Pancreas (tissue), 10 donors: Measurements from ENCODE around the gene SEC11C. TPM values are rescaled to one million over a fixed set of nuclear protein-coding genes. Genes with fewer than 3 reads are reported as not detected.

ENCODE experiments used
- ATAC-seq, 4 donors: fragments of 200-7000 bp; cut with Tn5 transposase; one replicate each; pipeline versions ENCODE4 v1.8.0 to v1.9.1; 2020; ENCODE audit warnings: mild to moderate bottlenecking in 4 of 4, moderate library complexity in 4 of 4
- DNase-seq, 6 donors: peaks; one replicate each; pipeline ENCODE4 v3.0.0-alpha.2; 2020
- FAIRE-seq: peaks from 2 replicates; lab custom pipeline; 2012; peaks lifted over from hg19 to GRCh38; lab: Jason Lieb, UNC
- H3K27ac ChIP-seq, 4 donors: fragments of 200-600 bp; sonication (generic); 1 replicate in 3 of 4; 2 replicates in 1 of 4; pipeline versions ENCODE4 v1.5.0 to v1.8.0; 2020
- H3K27me3 ChIP-seq, 4 donors: fragments of 200-600 bp; one replicate each; pipeline ENCODE4 v1.8.0; 2021
- H3K36me3 ChIP-seq, 3 donors: fragments of 200-600 bp; sonication (generic) in 1 of 3; one replicate each; pipeline versions ENCODE4 v1.5.0 to v1.8.0; 2020 to 2021
- H3K4me1 ChIP-seq, 3 donors: fragments of 200-600 bp; one replicate each; pipeline ENCODE4 v1.8.0; 2021
- H3K4me3 ChIP-seq, 4 donors: fragments of 200-600 bp; sonication (generic) in 2 of 4; one replicate each; pipeline versions ENCODE4 v1.5.0 to v1.8.0; 2020 to 2021
- H3K9me3 ChIP-seq, 4 donors: fragments of 200-600 bp; one replicate each; pipeline ENCODE4 v1.8.0; 2021
- CTCF ChIP-seq, 4 donors: fragments of 200-600 bp; sonication (generic) in 3 of 4; IDR thresholded peaks; one replicate each; pipeline versions ENCODE4 v1.5.0 to v1.8.0; 2021; ENCODE audit warnings: antibody characterized with exemption in 4 of 4
- WGBS, 2 donors: extraction: QIAGEN DNeasy Blood & Tissue Kit; methylation state at CpG; one replicate each; pipeline ENCODE4 v1.1.7; 2013; 5-methylcytosine and 5-hydroxymethylcytosine counted together
- intact Hi-C, 3 donors: fragments of 100-400 bp; cut with DNase I; formaldehyde crosslinking; loops; one replicate each; pipeline versions ENCODE4 v1.11.1 to v1.14.2; 2022
- polyA plus RNA-seq, 2 donors: library from polyadenylated mRNA; stranded (reverse); fragments of 200-250 nt; gene quantifications; one replicate each; pipeline ENCODE4 v1.2.3, GENCODE V29; 2013
- total RNA-seq, 6 donors: library from RNA; stranded (reverse); fragmentation: NEBNext Ultra II Directional in 4 of 6; extraction: Animal tissue kit (Norgen Biotek cat#: 25700) in 4 of 6; gene quantifications; one replicate each; pipeline versions ENCODE4 v1.2.1 to v1.2.4, GENCODE V29; 2021 to 2023
- donor health status: healthy with polysubstance abuse.
- donor health status: DM: no; HTN: no; CAD: no; lungs with moderate emphysema.
- donor health status: DM: no; HTN: no; CAD: no.
- donor health status: control.
- donor health status: control.
- donor health status: Bipolar disorder and iron deficiency.
- donor health status: DM: yes; HTN: yes; CAD: no.
- donor health status: DM: no; HTN: no; CAD: no.
- donor health status: DM: no; HTN: no; CAD: no.
- donor health status: DM: yes; HTN: yes; CAD: no.

The SEC11C gene
- total and polyA plus RNA-seq, 8 donors, result 69.9 to 173 (median 96.7) TPM

GRCh38 chr18:59156316-59156715 is 16.6 kb downstream of the SEC11C start:
- peaks cover 0 to 15% (median 4%) of the 10 kb centered on the region in 3 donors for H3K36me3 ChIP-seq
- no peaks in the 10 kb centered on the region for H3K4me1 ChIP-seq
- 94 to 97% methylated on average over 3 of the region's 3 CpGs for WGBS, 2 donors
- ATAC-seq (no peak), DNase-seq (no peak), FAIRE-seq (no peak)
- H3K27me3 ChIP-seq, result no peaks in the 10 kb centered on the region
- no peak overlapping the region for H3K27ac ChIP-seq
- no peak for TF ChIP-seq CTCF (IDR thresholded peaks at IDR 0.05)
- H3K9me3 ChIP-seq, result no peaks in the 10 kb centered on the region
- H3K4me3 ChIP-seq, result no peak overlapping the region
- intact Hi-C loops, result no loop called here

GRCh38 chr18:59159265-59159664 is 19.6 kb downstream of the SEC11C start:
- peaks cover 0 to 15% (median 0%) of the 10 kb centered on the region in 3 donors for H3K36me3 ChIP-seq
- H3K4me3 ChIP-seq, result no peak overlapping the region
- WGBS, 2 donors, result 80 to 81% methylated on average over 3 of the region's 3 CpGs
- H3K27ac ChIP-seq, result no peak overlapping the region
- DNase-seq (no peak), ATAC-seq (no peak), FAIRE-seq (no peak)
- no peak for TF ChIP-seq CTCF (IDR thresholded peaks at IDR 0.05)
- intact Hi-C loops, result no loop called here
- H3K4me1 ChIP-seq, result no peaks in the 10 kb centered on the region
- no peaks in the 10 kb centered on the region for H3K9me3 ChIP-seq
- no peaks in the 10 kb centered on the region for H3K27me3 ChIP-seq

- H3K36me3 ChIP-seq, result peaks cover 0 to 15% (median 0%) of the 10 kb centered on the region in 3 donors
- intact Hi-C loops, result no loop called here
- no peak for FAIRE-seq
- no peak overlapping the region for H3K27ac ChIP-seq
- DNase-seq, result no peak
- no peaks in the 10 kb centered on the region for H3K27me3 ChIP-seq
- H3K4me1 ChIP-seq, result no peaks in the 10 kb centered on the region
- ATAC-seq, result no peak
- H3K9me3 ChIP-seq, result no peaks in the 10 kb centered on the region
- 85 to 94% methylated on average over 10 of the region's 10 CpGs for WGBS, 2 donors
- no peak for TF ChIP-seq CTCF (IDR thresholded peaks at IDR 0.05)
- H3K4me3 ChIP-seq, result no peak overlapping the region
These were observed 20.3 kb downstream of the SEC11C start for GRCh38 chr18:59159986-59160385.

- WGBS, 2 donors, result 66 to 75% methylated on average over 2 of the region's 2 CpGs
- FAIRE-seq (no peak), DNase-seq (no peak), ATAC-seq (no peak)
- H3K4me1 ChIP-seq, result no peaks in the 10 kb centered on the region
- TF ChIP-seq CTCF (IDR thresholded peaks at IDR 0.05), result no peak
- H3K9me3 ChIP-seq, result no peaks in the 10 kb centered on the region
- intact Hi-C loops, result no loop called here
- no peaks in the 10 kb centered on the region for H3K36me3 ChIP-seq
- H3K27ac ChIP-seq, result no peak overlapping the region
- no peaks in the 10 kb centered on the region for H3K27me3 ChIP-seq
- no peak overlapping the region for H3K4me3 ChIP-seq
These were observed 33.1 kb downstream of the SEC11C start for GRCh38 chr18:59172664-59173249.

GRCh38 chr18:59177485-59177884 is 37.8 kb downstream of the SEC11C start:
- intact Hi-C loops, result no loop called here
- FAIRE-seq (no peak), DNase-seq (no peak), ATAC-seq (no peak)
- Histone ChIP-seq H3K4me1 (no peaks in the 10 kb centered on the region), H3K27ac (no peak overlapping the region), H3K9me3 (no peaks in the 10 kb centered on the region), H3K36me3 (no peaks in the 10 kb centered on the region), H3K4me3 (no peak overlapping the region), H3K27me3 (no peaks in the 10 kb centered on the region)
- no peak for TF ChIP-seq CTCF (IDR thresholded peaks at IDR 0.05)
- 89 to 91% methylated on average over 4 of the region's 4 CpGs for WGBS, 2 donors
